Measurements from ENCODE around the gene MACROD2.
"Not testable (repeated sequence)": the region's sequence is repeated elsewhere in the genome, so short reads cannot be mapped to it uniquely, and the experiment has no call there.

MACROD2 gene

DNA sequence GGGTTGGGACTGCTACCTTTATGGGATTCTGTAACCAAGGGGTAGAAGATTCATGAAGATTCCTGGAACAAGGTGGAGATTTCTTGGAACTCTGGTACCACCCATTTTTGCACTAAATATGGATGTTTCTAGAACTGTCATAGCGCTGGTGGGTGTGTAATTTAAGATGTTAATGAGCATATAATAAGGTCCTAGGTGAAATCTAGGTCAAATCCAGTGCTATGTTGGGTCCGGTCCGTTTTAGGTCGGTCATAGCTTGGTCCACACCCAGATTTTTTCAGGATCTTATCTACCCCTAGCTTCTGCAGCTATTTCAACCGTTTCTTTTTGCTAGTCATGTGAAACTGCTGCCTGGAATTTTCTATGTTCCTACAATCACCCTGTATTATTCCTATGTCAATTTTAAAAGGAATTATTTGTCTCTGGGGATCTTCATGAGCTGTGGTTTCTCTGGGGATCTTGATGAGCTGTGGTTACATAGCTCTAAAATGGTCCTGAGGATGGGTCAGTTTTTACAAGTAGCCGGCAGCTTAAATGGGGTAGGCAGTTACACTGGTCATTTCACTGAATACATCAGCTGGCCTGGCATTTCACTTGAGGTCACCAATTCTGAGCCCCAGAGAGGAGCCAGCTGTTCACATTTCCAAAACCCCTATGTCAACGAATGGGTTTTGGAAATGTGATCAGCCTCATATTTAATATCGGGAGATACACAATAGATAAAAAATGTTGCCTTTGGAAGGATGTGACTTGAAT is 994.4 kb downstream of the MACROD2 start:
- Histone ChIP-seq H3K27ac (ENCODE audit: low read length) (no peak overlapping the region), H3K9me3 (ENCODE audit: control insufficient read depth in 1 of 2, low read length in 2 of 2) (no peaks in the 10 kb centered on the region), H3K27me3 (ENCODE audit: low read depth, low read length) (no peaks in the 10 kb centered on the region), H3K4me3 (ENCODE audit: low read depth in 1 of 2, low read length in 2 of 2) (no peak overlapping the region), H3K36me3 (ENCODE audit: control insufficient read depth in 1 of 2, insufficient read depth in 2 of 2, low read length in 2 of 2) (peaks cover 0 to 5% of the 10 kb centered on the region in 2 donors), H3K4me1 (ENCODE audit: control insufficient read depth in 1 of 2, insufficient read depth in 2 of 2, low read length in 2 of 2) (no peaks in the 10 kb centered on the region)

DNA sequence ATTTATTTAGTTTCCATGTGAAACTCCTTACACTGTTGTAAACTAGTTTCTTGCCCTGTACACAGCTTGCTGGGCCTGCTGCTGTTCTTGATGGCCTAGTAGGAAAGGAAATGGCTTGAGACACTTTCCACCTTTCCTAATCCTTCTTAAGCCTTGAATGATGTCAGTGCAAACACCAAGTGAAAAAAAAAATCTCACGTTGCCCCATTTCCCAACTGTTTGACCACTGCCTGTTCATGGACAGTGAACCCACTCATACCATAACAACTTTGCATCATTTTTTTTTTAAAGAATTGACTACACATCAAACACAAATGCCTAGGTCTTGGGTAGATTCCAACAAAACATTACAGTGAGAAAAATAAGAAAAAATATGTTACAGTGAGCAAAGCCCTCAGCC is 995.7 kb downstream of the MACROD2 start:
- H3K27ac ChIP-seq (ENCODE audit: low read length): no peak overlapping the region
- no peaks in the 10 kb centered on the region for H3K4me1 ChIP-seq (ENCODE audit: control insufficient read depth in 1 of 2, insufficient read depth in 2 of 2, low read length in 2 of 2)
- no peak overlapping the region for H3K4me3 ChIP-seq (ENCODE audit: low read depth in 1 of 2, low read length in 2 of 2)

DNA sequence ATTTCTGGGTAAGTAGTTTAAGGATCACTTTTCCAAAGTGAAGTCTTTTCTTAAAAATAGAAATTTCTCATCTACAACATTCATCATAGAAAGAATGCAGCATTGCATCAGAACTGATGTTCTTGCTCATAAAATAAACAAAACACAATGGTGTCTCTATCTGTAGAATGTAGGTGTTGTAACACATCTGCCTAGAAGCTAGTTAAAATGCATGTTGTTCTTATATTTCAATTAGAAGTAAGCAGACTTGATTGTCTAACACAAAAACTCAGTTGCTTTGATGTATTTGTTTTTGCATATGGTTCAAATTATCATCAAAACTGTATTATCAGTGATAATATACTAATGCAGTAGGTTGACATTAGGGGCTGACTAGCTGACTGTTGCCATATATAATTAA is 996.8 kb downstream of the MACROD2 start:
- no peaks in the 10 kb centered on the region for H3K27me3 ChIP-seq (ENCODE audit: low read depth, low read length)
- no peak overlapping the region for H3K27ac ChIP-seq (ENCODE audit: low read length)
- no peaks in the 10 kb centered on the region for H3K4me1 ChIP-seq (ENCODE audit: control insufficient read depth in 1 of 2, insufficient read depth in 2 of 2, low read length in 2 of 2)
- H3K9me3 ChIP-seq (ENCODE audit: control insufficient read depth in 1 of 2, low read length in 2 of 2): no peaks in the 10 kb centered on the region
- H3K36me3 ChIP-seq (ENCODE audit: control insufficient read depth in 1 of 2, insufficient read depth in 2 of 2, low read length in 2 of 2): peaks cover 0 to 5% of the 10 kb centered on the region in 2 donors
- H3K4me3 ChIP-seq (ENCODE audit: low read depth in 1 of 2, low read length in 2 of 2): no peak overlapping the region

More for the DNA sequence above, 995.7 kb downstream of the MACROD2 start:
- H3K9me3 ChIP-seq (ENCODE audit: control insufficient read depth in 1 of 2, low read length in 2 of 2): no peaks in the 10 kb centered on the region
- no peaks in the 10 kb centered on the region for H3K27me3 ChIP-seq (ENCODE audit: low read depth, low read length)
- H3K36me3 ChIP-seq (ENCODE audit: control insufficient read depth in 1 of 2, insufficient read depth in 2 of 2, low read length in 2 of 2): peaks cover 0 to 5% of the 10 kb centered on the region in 2 donors

DNA sequence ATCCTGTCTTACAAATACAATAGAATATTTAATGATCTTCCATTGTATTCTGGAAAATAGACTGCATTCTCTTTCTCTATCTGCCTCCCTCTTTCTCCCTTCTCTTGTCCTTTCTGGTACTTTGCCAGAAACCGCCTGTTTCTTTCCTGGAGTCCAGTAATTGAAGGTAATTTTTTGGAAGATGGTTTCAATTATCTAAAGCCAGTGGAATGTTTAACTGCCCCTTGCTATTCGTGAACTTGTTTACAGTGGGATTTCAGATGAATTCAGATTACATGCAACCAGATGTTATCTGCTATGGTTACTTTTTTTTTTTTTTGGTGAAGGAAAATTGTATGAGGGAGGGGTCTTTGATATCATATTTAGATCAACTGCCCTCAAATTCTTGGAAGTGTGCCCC is 997.6 kb downstream of the MACROD2 start:
- H3K27me3 ChIP-seq (ENCODE audit: low read depth, low read length): no peaks in the 10 kb centered on the region
- H3K4me1 ChIP-seq (ENCODE audit: control insufficient read depth in 1 of 2, insufficient read depth in 2 of 2, low read length in 2 of 2): no peaks in the 10 kb centered on the region
- H3K36me3 ChIP-seq (ENCODE audit: control insufficient read depth in 1 of 2, insufficient read depth in 2 of 2, low read length in 2 of 2): peaks cover 0 to 5% of the 10 kb centered on the region in 2 donors
- no peak overlapping the region for H3K4me3 ChIP-seq (ENCODE audit: low read depth in 1 of 2, low read length in 2 of 2)
- H3K27ac ChIP-seq (ENCODE audit: low read length): no peak overlapping the region
- H3K9me3 ChIP-seq (ENCODE audit: control insufficient read depth in 1 of 2, low read length in 2 of 2): peaks cover 0 to 4% of the 10 kb centered on the region in 2 donors

DNA sequence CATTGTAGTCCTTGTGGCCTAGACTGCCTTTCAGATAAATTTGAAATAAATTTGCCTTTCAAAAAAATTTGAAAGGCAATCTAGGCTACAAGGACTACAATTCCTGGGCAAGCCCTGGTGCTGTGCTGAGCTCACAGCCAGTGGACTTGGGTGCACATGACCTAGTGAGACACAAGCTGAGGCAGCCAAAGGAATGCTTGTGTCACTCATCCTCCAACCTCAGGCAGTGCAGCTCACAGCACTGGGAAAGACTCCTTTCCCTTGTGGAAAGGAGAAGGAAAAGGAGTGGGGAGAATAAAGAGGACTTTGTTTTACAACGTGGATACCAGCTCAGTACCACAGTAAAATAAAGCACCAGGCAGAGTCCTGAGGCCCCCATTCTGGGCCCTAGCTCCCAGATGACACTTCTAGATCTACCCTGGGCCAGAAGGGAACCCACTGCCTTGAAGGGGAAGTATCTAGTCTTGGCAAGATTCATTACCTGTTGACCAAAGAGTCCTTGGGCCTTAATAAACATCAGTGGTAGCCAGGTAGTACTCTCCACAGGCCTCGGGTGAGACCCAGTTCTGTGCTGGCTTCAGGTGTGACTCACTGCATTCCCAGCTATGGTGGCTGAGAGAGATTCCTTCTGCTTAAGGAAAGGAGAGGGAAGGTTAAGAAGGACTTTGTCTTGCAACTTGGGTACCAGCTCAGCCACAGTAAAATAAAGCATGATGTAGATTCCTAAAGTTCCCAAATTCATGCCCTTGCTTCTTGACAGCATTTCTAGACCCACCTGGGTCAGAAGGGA is 1001.8 kb downstream of the MACROD2 start:
- Histone ChIP-seq H3K36me3 (ENCODE audit: control insufficient read depth in 1 of 2, insufficient read depth in 2 of 2, low read length in 2 of 2) (no peaks in the 10 kb centered on the region), H3K4me3 (ENCODE audit: low read depth in 1 of 2, low read length in 2 of 2) (no peak overlapping the region), H3K27ac (ENCODE audit: low read length) (no peak overlapping the region), H3K9me3 (ENCODE audit: control insufficient read depth in 1 of 2, low read length in 2 of 2) (peaks cover 0 to 5% of the 10 kb centered on the region in 2 donors), H3K4me1 (ENCODE audit: control insufficient read depth in 1 of 2, insufficient read depth in 2 of 2, low read length in 2 of 2) (no peaks in the 10 kb centered on the region), H3K27me3 (ENCODE audit: low read depth, low read length) (no peaks in the 10 kb centered on the region)

DNA sequence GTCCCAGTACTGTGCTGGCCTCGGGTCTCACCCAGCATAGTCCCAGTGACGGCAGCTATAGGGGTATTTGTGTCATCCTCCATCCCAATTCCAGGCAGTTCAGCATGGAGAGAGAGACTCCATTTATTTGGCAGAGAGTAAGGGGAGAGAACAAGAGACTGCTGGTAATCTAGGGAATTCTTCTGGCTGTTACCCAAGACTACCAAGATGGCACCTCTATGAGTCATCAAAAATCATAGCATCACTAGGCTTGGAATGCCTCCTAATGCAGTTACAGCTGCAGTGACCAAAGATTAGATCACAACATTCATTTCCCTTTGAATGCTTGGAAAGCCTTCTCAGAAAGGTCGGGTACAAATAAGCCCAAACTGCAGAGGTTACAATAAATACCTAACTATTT is 1002.5 kb downstream of the MACROD2 start:
- Histone ChIP-seq H3K27ac (ENCODE audit: low read length) (no peak overlapping the region), H3K27me3 (ENCODE audit: low read depth, low read length) (no peaks in the 10 kb centered on the region), H3K4me3 (ENCODE audit: low read depth in 1 of 2, low read length in 2 of 2) (no peak overlapping the region), H3K9me3 (ENCODE audit: control insufficient read depth in 1 of 2, low read length in 2 of 2) (peaks cover 0 to 5% of the 10 kb centered on the region in 2 donors), H3K4me1 (ENCODE audit: control insufficient read depth in 1 of 2, insufficient read depth in 2 of 2, low read length in 2 of 2) (no peaks in the 10 kb centered on the region), H3K36me3 (ENCODE audit: control insufficient read depth in 1 of 2, insufficient read depth in 2 of 2, low read length in 2 of 2) (no peaks in the 10 kb centered on the region)

DNA sequence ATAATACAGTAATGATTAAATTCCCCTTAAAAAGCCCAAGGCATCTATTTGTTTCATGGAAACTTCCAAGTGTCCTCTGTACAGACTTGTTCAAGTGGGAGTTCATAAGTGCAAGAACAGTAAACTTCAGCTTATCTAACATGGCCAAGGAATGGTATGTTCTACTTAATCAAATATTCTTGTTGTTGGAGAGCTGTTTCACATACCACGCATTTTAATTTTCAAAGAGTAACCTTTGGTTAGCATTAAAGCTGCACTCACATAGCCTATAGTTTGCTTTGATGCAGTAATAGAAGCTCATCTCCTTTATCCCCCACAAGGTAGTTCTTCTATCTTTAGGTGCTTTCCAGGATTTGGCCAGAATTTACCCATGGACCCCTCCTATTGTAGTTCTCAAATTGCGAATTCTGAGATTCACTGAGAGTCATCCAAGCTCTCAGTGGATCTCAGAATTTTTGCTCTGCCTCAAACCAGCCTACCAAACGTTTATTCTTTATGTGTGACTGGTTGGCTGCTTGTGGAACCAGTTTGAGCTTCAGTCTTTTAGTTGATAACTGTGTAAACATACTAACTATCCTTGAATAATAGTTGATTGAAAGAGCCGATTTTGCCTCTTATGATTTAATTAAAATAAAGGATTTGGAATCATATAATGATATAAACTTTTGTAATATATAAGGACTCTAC is 1010.1 kb downstream of the MACROD2 start:
- Histone ChIP-seq H3K9me3 (ENCODE audit: control insufficient read depth in 1 of 2, low read length in 2 of 2) (no peaks in the 10 kb centered on the region), H3K27ac (ENCODE audit: low read length) (no peak overlapping the region), H3K4me3 (ENCODE audit: low read depth in 1 of 2, low read length in 2 of 2) (no peak overlapping the region), H3K4me1 (ENCODE audit: control insufficient read depth in 1 of 2, insufficient read depth in 2 of 2, low read length in 2 of 2) (no peaks in the 10 kb centered on the region), H3K36me3 (ENCODE audit: control insufficient read depth in 1 of 2, insufficient read depth in 2 of 2, low read length in 2 of 2) (no peaks in the 10 kb centered on the region), H3K27me3 (ENCODE audit: low read depth, low read length) (no peaks in the 10 kb centered on the region)

DNA sequence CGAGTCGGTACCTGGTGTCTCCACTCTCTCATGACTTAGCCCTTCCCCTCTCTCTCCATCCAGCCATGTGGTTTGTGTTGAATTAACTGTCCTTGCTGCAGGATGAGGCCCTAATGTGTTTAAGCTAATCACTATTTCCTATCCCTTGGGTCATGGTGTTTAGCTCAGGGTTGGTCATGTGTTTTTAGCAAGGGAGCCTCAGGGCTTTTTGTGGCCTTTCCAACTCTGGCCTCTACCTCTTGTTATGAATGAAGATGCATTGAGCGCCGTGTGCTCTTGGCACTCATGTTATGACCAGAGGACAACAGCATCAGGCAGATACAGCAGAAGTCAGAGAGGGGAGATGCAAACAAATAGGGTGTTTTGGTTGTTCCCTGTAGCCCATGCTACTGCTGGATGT is 1016.3 kb downstream of the MACROD2 start:
- Histone ChIP-seq H3K4me3 (ENCODE audit: low read depth in 1 of 2, low read length in 2 of 2) (no peak overlapping the region), H3K27me3 (ENCODE audit: low read depth, low read length) (no peaks in the 10 kb centered on the region), H3K36me3 (ENCODE audit: control insufficient read depth in 1 of 2, insufficient read depth in 2 of 2, low read length in 2 of 2) (no peaks in the 10 kb centered on the region), H3K9me3 (ENCODE audit: control insufficient read depth in 1 of 2, low read length in 2 of 2) (no peaks in the 10 kb centered on the region), H3K27ac (ENCODE audit: low read length) (no peak overlapping the region), H3K4me1 (ENCODE audit: control insufficient read depth in 1 of 2, insufficient read depth in 2 of 2, low read length in 2 of 2) (no peaks in the 10 kb centered on the region)

DNA sequence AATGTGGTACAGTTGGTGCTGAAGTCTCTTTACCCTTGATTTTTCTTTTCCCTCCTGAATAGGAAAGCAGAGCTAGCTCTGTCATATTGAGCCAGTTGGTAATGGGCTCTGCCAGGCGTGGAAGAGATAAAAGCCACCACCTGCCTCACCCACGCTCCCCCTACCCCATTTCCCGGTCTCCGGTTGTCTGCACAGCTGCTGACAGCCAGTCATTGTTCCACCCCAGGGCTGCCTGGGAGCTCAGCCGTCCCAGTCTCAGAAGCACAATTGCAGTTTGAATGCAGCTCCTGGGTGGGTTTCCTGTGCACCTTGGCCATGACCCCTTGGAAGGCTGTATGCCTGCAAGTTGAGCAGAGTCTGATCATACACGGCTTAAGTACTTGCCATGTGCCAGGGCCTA is 1017.2 kb downstream of the MACROD2 start:
- H3K27ac ChIP-seq (ENCODE audit: low read length): no peak overlapping the region
- H3K9me3 ChIP-seq (ENCODE audit: control insufficient read depth in 1 of 2, low read length in 2 of 2): no peaks in the 10 kb centered on the region
- no peaks in the 10 kb centered on the region for H3K27me3 ChIP-seq (ENCODE audit: low read depth, low read length)
- H3K4me1 ChIP-seq (ENCODE audit: control insufficient read depth in 1 of 2, insufficient read depth in 2 of 2, low read length in 2 of 2): no peaks in the 10 kb centered on the region
- H3K4me3 ChIP-seq (ENCODE audit: low read depth in 1 of 2, low read length in 2 of 2): no peak overlapping the region
- H3K36me3 ChIP-seq (ENCODE audit: control insufficient read depth in 1 of 2, insufficient read depth in 2 of 2, low read length in 2 of 2): no peaks in the 10 kb centered on the region

DNA sequence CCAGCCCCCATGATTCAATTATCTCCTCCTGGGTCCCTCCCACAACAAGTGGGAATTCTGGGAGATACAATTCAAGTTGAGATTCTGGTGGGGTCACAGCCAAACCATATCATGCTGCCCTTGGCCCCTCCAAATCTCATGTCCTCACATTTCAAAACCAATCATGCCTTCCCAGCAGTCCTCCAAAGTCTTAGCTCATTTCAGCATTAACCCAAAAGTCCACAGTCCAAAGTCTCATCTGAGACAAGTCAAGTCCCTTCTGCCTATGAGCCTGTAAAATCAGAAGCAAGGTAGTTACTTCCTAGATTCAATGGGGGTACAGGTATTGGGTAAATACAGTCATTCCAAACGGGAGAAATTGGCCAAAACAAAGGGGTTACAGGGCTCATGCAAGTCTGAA is 1021.6 kb downstream of the MACROD2 start:
- H3K9me3 ChIP-seq (ENCODE audit: control insufficient read depth in 1 of 2, low read length in 2 of 2); H3K4me1 ChIP-seq (ENCODE audit: control insufficient read depth in 1 of 2, insufficient read depth in 2 of 2, low read length in 2 of 2); H3K27ac ChIP-seq (ENCODE audit: low read length); H3K4me3 ChIP-seq (ENCODE audit: low read depth in 1 of 2, low read length in 2 of 2); H3K27me3 ChIP-seq (ENCODE audit: low read depth, low read length); H3K36me3 ChIP-seq (ENCODE audit: control insufficient read depth in 1 of 2, insufficient read depth in 2 of 2, low read length in 2 of 2): not testable (repeated sequence)

DNA sequence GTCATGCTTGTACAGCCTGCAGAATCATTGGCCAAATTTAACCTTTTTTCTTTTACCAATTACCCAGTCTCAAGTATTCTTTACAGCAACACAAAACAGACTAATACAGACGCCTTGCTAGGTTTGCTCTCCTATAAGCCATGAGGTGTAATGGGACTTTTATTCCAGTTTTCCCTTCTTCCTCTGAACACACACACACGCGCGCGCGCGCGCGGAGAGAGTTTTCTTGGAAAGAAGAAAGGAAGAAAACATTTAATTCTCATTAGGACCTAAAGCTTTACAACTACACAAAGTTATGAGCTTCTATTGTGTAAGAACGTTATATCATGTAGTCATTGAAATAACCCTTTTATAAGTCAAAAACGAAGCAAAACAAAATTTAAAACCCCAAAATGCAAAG is 1023.6 kb downstream of the MACROD2 start:
- no peak overlapping the region for H3K4me3 ChIP-seq (ENCODE audit: low read depth in 1 of 2, low read length in 2 of 2)
- H3K4me1 ChIP-seq (ENCODE audit: control insufficient read depth in 1 of 2, insufficient read depth in 2 of 2, low read length in 2 of 2): no peaks in the 10 kb centered on the region
- H3K9me3 ChIP-seq (ENCODE audit: control insufficient read depth in 1 of 2, low read length in 2 of 2): no peaks in the 10 kb centered on the region
- no peaks in the 10 kb centered on the region for H3K27me3 ChIP-seq (ENCODE audit: low read depth, low read length)
- H3K27ac ChIP-seq (ENCODE audit: low read length): no peak overlapping the region
- no peaks in the 10 kb centered on the region for H3K36me3 ChIP-seq (ENCODE audit: control insufficient read depth in 1 of 2, insufficient read depth in 2 of 2, low read length in 2 of 2)

Data from muscle layer of duodenum (tissue), 2 donors.